GM18909 (cell line): ENCODE data around the gene FURIN.

Experiments used
- ATAC-seq: cut with Tn5 transposase; IDR thresholded peaks from one replicate; pipeline ENCODE4 v1.9.1; 2021; ENCODE audit warnings: mild to moderate bottlenecking; ENCODE audit not compliant: unreplicated experiment, poor library complexity

Gene FURIN

GRCh38 chr15:90931828-90932659 is 63.7 kb downstream of the FURIN start, which contains the start of gene HDDC3:
TSS of gene HDDC3 (minus strand) at chr15:90932549. CDS start at chr15:90932540, 9 bp downstream.
- ATAC-seq = peak; percentile 51

GRCh38 chr15:90932660-90932991 is 64.2 kb downstream of the FURIN start:
- ATAC-seq = no peak
